ENCODE measurements around the gene ZBTB12. TPM values are rescaled to one million over a fixed set of nuclear protein-coding genes. Genes with fewer than 3 reads are reported as not detected.

The ZBTB12 gene
- total and polyA plus RNA-seq, 2 of the 13 experiments (the other 11 are each of a cell fraction or from before 2014, with no cell fraction given) = 4.8 to 6.0 TPM

- Histone ChIP-seq H3K36me3 (replicated peaks in 1 of 2; ENCODE audit: control insufficient read depth in 1 of 2, insufficient read depth in 2 of 2, low read length in 2 of 2) (peaks cover 61 to 92% of the 10 kb centered on the region in 2 experiments), H3K9ac (ENCODE audit: insufficient read depth, low read depth, low read length) (no peak overlapping the region), H3K4me3 (replicated peaks in 1 of 3; ENCODE audit: insufficient read depth in 1 of 3, low read depth in 2 of 3, low read length in 3 of 3) (no peak overlapping the region), H3K4me1 (ENCODE audit: insufficient read depth, low read length) (no peaks in the 10 kb centered on the region), H4K20me1 (ENCODE audit: insufficient read depth, low read length) (no peaks in the 10 kb centered on the region), H3K9me3 (ENCODE audit: low read length) (no peaks in the 10 kb centered on the region), H2AFZ (ENCODE audit: low read length) (no peak overlapping the region), H3K4me2 (ENCODE audit: low read depth, low read length) (no peak overlapping the region), H3K27me3 (ENCODE audit: control insufficient read depth in 1 of 2, insufficient read depth in 2 of 2, low read length in 2 of 2) (no peaks in the 10 kb centered on the region), H3K79me2 (ENCODE audit: insufficient read depth, low read length) (no peaks in the 10 kb centered on the region), H3K27ac (ENCODE audit: extremely low read length, insufficient read depth, low read length) (no peak overlapping the region)
- in situ Hi-C loops (cut with HindIII; ENCODE audit: extremely low pct_ligation_motif_present, low pct_unique_long_range_greater_than_20kb) = no loop called here
- no TSS peak for BruUV-seq (replicated peaks)
- intact Hi-C loops (cut with micrococcal nuclease; ENCODE audit: unreplicated experiment) = no loop called here
- DNase-seq (ENCODE audit: low spot score) (no peak), ATAC-seq (no peak), FAIRE-seq (no peak)
- ChIA-PET CTCF (ENCODE audit: low intra/inter-chr PET ratio, low total read pairs) (no interaction called here), POLR2A (interaction anchor here (1.0 to 1.2 kb wide), 2 partner anchors 9 to 22 kb away, joined by 3 to 4 read pairs; partner anchors contain the start of gene NEU1)
- 98% methylated on average over 20 of the region's 22 CpGs for WGBS (ENCODE audit: low lambda C conversion rate)
- TF ChIP-seq AGO2 (optimal IDR thresholded peaks at IDR 0.05; ENCODE audit: low read depth, low read length) = peak; percentile 70
- no peak for TF ChIP-seq GPBP1L1 (CRISPR knock-in tag; IDR thresholded peaks at IDR 0.05)
- 0 out of 2 replicates have a peak, but pooled peaks have one; percentile 43 for TF ChIP-seq RBFOX2 (IDR thresholded peaks at IDR 0.05; ENCODE audit: low read depth, low read length)
- TF ChIP-seq ZNF589 (CRISPR knock-in tag; conservative IDR thresholded peaks at IDR 0.05) = no peak
- TF ChIP-seq ZNF24 (IDR thresholded peaks at IDR 0.05) = no peak
- no peak for TF ChIP-seq TRIM22 (IDR thresholded peaks at IDR 0.05)
- no peak for TF ChIP-seq ZNF441 (CRISPR knock-in tag; IDR thresholded peaks at IDR 0.05; ENCODE audit: borderline replicate concordance)
- TF ChIP-seq ZNF768 (CRISPR knock-in tag; IDR thresholded peaks at IDR 0.05) = 0 out of 2 replicates have a peak, but pooled peaks have one; percentile 21
Observed at GRCh38 chr6:31884528-31885035, 17.3 kb downstream of the ZBTB12 start.

Measured in HepG2 (cell line).